AG08396 (cell line): ENCODE results near the gene SFXN4.
A peak's percentile ranks its signal among the peaks of the same experiment; 100 is the strongest.
"Not testable (repeated sequence)": the region's sequence is repeated elsewhere in the genome, so short reads cannot be mapped to it uniquely, and the experiment has no call there.

Experiments used
- DNase-seq: peaks from one replicate; pipeline ENCODE4 v3.0.0; 2012; ENCODE audit warnings: low spot score, mixed read lengths

Gene SFXN4

DNA sequence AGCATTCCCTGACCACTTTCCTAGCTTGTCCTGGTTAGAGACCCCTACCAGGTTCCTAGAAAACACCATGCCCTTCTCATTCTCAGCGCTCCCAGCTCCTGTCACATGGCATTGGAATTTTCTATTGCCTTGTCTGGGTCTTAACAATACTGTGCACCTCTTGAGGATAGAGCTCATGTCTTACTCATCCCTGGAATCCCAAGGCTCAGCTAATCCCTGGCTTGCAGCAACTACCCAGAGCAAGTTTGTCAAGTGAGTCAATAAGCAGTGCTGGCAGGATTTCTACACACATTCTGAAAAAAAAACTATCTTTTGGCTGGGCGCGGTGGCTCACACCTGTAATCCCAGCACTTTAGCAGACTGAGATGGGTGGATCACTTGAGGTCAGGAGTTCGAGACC is 24.8 kb upstream of the SFXN4 start:
- DNase-seq, result peak; percentile 87

DNA sequence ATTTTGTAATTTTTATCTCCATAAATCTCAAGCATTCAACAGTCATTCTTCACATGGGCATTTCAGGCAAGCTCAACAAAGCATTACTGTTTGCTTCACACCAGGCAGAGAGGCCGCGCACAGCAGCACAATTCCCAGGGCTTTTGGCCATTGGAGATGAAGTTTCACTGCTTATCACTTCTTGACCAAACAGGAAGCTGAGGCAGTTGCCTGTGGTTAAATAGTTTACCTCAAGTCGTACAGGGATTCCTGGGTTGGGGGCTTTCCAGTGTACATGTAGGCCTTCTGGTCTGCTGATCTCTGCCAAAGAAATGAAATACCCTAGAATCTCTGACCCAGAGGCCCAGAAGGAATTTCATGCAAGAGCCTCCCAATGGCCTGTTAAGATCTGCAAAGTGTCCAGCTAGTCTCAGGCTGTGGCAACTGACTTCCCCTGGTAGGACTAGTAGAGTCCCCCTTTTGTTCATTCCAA is 24.3 kb upstream of the SFXN4 start:
- DNase-seq, result no peak

DNA sequence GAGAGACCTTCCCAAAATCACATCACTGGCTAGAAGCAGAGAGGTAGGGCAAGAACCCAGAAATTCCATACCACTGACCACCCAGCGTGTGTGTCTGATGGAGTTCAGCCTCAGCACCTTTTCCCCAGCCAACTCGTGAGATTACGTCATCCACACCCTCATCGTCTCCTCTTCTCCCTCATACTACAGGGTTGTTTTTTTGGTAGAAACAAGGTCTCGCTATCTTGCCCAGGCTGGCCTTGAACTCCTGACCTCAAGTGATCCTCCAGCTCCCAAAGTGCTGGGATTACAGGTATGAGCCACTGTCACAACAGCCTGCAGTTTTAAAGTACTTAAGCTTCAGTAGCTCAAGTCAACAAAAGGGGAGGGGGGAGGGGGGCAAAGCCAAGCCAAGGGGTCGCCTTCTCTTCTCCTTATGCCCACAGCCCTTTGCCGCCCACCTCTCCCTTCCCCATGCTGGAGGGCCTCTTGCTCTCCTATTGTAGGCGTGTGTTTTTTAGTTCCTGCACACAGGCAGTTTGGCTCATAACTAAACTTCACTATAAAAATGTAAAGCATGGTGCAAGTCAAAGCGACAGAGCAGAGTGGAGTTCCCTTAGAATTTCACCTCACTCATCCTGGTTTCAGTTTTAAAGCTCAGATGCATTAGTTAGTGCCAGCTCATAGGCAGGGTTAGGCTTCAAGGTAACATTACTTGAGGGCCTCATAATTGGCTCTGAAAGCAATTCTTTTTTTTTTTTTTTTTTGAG is 18.3 kb upstream of the SFXN4 start:
- DNase-seq, result no peak

DNA sequence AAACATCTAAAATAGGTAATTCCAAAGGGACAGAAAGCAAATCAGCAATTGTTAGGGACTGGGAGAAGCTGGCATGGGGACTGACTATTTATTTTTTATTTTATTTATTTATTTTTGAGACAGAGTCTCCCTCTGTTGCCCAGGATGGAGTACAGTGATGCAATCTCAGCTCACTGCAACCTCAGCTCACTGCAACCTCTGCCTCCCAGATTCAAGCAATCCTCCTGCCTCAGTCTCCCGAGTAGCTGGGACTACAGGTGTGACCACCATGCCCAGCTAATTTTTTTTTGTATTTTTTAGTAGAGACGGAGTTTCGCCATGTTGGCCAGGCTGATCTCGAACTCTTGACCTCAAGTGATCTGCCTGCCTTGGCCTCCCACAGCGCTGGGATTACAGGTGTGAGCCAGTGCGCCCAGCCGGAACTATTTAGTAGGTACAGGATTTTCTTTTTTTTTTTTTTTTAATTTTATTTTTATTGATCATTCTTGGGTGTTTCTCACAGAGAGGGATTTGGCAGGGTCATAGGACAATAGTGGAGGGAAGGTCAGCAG is 15.4 kb upstream of the SFXN4 start:
- DNase-seq, result not testable (repeated sequence)

DNA sequence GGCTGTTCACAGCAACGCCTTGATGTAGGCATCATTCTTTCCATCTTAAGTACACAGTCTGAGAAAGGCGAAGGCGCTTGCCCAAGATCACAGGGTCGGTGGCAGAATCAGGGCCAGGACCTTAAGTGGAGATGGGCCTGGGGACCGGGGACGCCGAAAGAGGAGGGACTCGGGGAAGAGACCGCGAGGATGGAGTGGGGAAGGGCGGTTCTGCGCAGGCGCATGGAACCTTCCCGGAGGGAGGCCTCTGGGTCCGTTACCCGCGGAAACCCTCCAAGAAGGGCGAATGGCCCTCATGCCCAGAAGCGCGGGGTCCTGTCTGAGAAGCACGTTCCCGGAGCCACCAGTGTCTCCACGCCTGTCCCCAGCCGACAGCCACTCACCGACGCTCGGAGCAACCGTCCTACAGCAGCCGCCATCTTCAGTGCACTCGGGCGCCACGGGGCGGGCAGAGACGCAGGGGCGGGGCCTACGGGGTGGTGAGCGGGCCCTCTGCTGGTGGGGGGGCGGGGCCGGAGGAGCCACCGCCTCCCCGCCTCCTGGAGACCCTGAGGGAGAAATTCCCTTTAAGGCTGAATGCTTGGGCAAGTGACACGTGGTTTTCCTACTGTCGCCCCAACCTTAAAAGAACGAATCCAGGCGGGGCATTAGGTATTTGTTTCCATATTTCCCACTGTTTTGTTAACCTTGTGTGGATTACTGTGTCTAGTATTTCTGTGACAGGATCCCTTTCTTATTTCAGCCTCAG is 13.0 kb upstream of the SFXN4 start, which contains the start of gene PRDX3:
PRDX3 (minus strand) TSS at position 441 of the 748 bp plus-strand sequence; CDS start at position 419, 22 bp downstream.
- peak; percentile 92 for DNase-seq

DNA sequence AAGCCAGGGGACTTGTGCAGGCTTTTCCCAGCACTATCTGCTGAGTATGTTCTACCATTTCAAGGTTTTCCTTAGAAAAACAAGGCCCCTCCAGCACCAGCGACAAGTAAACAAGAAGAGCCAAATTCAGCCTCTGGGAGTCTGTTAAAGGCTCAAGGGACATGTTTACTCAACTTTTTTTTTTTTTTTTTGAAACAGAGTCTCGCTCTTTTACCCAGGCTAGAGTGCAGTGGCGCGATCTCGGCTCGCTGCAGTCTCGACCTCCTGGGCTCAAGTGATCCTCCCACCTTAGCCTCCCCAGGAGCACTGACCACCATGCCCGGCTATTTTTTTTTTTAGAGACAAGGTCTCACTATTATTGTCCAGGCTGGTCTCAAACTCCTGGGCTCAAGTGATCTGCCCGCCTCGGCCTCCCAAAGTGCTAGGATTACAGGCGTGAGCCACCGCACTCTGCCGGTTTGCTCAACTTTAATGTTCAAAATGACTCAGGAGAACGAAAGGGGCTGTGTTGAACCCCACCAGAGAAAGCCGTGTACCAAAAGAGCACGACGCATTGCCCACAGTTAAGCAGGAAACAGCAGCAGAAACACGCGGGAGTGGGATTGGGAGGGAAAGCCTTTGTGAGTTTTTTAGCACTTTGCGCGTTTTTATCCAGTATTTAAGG is 12.3 kb upstream of the SFXN4 start:
- no peak for DNase-seq

DNA sequence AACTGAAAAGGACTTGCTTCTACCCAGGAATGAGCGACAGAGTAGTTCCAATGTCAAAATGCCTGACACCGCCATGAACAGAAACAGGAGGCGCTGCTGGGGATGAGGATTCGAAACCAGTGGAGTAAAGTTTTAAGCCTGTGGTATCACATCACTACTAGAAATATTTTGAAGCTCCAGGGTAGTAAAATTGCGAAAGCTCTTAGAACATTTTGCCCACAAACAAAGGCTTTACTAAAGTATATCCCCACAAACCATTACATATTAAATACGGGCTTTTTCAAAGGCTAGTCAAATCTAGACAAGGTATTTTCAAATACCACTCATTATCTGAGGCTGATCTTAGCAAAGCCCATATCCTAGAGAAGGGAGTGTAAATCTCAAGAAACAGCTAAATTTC is 10.7 kb upstream of the SFXN4 start:
- DNase-seq, result no peak

DNA sequence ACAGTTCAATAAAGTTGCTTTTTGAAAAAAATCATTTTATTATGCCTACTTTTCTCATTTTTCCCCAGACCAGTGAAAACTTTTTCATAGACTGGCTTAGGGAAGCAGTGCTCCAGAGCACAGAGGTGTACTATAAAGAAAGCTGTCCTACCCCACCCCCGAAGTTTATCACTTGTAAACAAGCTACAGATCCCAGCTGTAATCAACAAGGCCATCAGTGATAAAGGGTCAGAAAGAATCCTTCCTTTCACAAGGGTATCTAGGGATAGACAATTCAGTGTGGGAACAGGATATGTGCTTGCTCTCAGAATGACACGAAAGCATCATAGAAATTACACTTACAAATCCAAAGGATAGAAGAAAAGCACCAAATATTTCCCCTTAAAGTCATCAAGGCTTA is 8.6 kb upstream of the SFXN4 start:
- DNase-seq, result no peak

DNA sequence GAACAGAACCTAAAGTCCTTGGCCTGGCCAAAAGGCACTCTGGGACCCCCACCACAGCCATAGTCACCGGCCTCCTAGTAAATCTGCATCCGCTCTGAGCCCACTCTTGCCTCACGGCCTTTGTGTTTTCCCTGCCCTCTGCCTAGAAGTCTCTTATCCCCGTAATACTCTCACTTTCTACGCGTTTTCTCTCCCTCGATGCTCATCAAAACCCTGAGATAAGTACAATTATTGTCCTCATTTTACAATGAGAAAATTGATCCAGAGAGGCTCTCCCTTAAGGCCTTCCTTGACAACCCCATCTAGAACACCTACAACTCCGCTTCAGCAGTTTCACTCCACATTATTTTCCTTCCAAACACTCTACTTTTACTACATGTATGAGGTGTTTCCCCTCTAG is 1.5 kb upstream of the SFXN4 start:
- no peak for DNase-seq

DNA sequence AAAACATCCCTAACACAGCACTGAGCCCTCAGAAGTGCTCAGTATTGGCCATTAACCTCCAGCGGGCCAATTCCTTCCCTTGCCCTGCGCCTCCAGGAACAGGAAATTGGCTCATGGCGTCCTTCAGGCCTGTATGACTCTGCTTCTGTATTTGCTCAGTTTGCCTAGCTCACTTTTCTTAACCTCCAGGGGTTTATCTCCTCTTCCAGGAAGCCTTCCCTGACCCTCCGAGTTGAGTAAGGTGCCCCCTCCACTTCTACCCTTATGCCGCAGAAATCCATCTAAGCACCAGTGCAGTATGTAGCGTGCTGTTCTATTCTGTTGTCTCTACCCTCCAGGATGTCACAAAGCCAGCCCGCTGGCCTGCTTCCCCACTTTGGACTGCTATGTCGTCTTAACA is 1.1 kb upstream of the SFXN4 start:
- no peak for DNase-seq

DNA sequence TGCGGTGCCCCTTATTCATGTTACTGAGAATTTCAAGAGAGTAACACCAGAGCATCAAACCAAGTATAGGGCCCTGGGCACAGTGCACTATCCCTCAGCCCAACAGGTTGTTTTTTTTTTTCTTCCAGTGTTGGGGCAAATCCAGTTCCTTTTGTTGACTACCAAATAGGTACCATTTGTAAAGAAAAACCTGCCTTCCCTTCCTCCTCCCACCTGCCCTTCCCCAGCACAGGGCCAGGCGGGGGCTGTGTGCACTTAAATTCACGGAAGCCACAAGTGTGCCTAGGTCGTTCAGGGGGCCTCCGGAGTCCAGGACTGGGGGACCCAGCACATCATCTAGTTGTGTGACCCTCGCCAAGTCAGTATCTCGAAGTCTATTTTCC is 595 bp upstream of the SFXN4 start:
- no peak for DNase-seq

DNA sequence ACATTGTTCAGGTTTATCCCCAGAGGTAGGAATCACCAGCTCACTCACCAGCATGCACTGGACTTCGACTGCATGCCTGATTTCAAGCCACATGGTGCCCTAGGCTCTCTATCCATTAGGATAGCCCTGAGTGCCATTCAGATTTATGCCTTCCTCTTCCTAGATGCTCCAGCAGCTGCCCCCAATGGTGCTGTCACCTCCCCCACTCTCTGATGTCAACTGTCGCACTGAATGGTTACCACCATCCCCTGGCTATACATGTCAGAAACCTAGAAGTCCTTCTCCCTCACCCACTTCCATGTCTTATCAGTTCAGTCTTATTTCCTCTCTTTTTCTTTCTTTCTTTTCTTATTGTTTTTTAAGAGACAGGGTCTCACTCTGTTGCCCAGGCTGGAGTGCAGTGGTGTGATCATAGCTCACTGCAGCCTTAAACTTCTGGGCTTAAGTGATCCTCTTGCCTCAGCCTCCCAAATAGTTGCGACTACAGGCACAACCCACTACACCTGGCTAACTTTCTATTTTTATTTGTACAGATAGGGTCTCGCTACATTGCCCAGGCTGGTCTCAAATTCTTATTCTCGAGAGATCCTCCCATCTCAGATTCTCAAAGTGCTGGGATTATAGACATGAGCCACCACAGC is 2.9 kb downstream of the SFXN4 start:
- no peak for DNase-seq

DNA sequence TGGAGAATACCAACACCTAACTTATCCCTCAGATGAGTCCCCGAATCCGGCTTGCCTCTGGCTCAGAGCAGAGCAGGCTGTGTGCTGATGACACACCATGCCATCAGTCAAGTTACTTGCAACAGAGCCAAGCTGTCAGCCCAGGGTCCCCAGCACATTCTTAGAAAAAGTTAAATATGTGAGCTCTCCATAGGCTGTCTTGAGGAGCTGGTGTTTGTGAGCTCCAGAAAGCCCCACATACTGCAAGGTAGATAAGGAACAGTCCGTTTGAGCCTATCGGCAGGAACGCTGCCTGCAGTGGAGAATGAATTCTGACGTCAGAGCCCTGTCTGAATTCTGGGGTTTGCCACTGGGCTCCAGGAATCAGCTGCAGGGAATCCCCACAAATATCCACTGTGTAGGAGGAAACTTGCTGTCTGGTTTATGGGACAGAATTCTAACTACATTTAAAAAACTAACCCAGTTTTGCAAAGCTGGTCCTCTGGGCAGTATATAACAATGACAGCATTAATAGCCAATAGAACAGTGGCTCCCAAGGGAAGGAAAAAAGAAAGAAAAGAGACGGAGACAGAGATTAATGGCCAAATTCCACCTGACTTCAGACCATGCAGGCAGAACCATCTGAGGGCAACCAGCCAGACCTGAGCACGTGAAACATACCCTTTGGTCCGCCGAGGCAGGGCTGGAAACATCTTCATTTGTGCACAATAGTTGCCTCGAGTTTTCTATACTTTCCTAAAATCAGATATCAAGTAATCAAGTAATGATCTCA is 3.6 kb downstream of the SFXN4 start:
- peak; percentile 58 for DNase-seq

DNA sequence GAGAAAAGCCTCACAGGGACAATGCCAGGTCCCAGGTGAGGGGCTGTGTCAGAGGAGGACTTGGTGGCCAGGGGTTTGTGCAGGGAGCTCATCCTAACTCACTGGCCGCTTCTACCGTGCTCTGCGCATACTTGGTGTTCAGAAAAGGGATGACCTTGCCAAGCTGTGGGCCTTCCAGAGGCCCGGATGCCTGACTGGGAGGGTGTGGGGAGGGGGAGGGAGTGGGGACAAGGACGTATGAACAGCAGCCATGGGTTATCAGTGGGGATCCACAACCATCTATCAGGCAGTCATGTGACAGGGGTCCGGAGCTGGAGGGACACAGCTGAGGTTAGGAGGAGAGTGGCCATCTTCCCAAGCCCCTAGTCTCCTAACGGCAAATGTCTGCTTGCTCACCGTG is 6.2 kb downstream of the SFXN4 start:
- no peak for DNase-seq

DNA sequence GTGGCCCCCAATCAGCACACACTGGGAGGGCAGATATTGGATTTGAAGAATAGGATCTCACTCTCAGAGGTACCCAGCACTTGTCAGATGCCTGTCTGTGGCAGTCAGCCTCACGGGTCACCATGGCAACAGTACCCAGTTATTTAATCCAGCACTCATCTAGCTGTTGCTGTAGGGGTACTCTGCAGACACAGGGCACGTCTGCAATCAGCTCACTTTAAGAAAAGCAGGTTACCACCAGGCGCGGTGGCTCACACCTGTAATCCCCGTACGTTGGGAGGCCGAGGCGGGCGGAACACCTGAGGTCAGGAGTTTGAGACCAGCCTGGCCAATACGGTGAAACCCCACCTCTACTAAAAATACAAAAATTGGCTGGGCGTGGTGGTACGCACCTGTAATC is 11.9 kb downstream of the SFXN4 start:
- no peak for DNase-seq

DNA sequence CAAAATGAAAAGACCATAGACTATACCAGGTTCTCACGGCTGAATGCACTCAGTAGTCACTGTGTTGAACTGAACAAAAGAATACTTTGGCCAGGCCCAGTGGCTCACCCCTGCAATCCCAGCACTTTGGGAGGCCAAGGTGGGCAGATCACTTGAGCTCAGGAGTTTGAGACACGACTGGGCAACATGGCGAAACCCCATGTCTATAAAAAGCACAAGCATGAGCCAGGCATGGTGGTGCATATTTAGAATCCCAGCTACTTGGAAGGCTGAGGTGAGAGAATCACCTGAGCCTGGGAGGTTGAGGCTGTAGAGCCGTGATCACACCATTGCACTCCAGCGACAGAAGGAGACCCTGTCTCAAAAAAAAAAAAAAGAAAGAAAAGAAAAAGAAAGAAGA is 12.5 kb downstream of the SFXN4 start:
- no peak for DNase-seq

DNA sequence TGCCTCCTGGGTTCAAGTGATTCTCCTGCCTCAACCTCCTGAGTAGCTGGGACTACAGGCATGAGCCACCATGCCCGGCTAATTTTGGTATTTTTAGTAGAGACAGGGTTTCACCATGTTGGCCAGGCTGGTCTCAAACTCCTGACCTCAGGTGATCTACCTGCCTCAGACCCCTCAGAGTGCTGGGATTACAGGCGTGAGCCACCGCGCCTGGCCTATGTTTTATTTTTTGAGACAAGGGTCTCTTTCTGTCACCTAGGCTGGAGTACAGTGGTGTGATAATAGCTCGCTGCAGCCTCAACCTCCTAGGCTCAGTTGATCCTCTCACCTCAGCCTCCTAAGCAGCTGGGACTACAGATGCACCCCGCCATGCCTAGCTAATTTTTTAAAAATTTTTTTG is 13.9 kb downstream of the SFXN4 start:
- not testable (repeated sequence) for DNase-seq

DNA sequence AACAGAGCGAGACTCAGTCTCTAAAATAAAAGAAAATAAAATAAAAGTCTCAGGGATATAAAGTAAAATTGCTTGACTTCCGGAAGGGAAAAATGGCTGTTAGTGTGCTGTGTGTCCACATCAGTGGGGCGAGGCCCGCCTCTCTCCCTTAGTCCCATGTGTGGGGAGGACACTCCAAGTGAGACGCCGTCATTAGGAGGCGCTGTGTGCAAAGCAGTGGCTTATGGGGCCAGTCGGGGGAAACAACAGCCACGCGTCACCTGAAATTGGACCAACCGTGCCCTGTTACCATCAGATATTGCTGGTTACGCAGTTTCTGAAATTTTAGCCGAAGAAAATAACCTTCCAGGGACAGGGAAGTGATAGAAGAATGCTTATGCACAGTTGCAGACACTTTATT is 15.8 kb downstream of the SFXN4 start:
- DNase-seq, result no peak

DNA sequence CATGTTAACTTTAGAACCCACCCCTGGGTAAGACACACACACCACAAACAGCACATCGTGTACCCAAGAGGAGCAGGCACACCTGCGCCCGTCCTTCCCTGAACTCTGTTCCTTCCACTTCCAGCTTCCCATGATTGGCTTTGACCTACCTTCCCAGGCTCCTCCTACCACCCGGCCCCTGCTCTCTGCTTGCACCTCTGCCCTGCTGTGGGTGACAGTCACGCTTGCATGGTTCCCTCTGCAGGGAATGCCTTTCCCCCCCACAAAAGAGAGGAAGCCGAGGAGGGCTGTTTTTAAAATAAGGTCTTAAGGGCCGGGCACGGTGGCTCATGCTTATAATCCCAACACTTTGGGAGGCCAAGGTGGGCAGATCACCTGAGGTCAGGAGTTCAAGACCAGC is 16.4 kb downstream of the SFXN4 start:
- no peak for DNase-seq

DNA sequence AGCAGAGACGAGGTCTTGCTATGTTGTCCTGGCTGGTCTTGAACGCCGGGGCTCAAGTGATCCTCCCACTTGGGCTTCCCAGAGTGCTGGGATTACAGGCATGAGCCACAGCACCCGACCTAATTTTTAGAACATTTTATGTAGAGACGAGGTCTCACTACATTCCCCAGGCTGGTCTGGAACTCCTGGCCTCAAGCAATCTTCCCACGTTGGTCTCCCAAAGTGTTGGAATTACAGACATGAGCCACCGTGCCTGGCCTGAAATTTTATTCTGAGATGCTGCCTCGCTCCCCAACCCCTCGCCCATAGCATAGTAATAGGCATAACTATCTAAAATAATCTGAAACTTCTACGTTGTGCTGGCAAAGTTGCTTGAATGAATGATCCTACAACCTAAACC is 21.9 kb downstream of the SFXN4 start:
- no peak for DNase-seq

DNA sequence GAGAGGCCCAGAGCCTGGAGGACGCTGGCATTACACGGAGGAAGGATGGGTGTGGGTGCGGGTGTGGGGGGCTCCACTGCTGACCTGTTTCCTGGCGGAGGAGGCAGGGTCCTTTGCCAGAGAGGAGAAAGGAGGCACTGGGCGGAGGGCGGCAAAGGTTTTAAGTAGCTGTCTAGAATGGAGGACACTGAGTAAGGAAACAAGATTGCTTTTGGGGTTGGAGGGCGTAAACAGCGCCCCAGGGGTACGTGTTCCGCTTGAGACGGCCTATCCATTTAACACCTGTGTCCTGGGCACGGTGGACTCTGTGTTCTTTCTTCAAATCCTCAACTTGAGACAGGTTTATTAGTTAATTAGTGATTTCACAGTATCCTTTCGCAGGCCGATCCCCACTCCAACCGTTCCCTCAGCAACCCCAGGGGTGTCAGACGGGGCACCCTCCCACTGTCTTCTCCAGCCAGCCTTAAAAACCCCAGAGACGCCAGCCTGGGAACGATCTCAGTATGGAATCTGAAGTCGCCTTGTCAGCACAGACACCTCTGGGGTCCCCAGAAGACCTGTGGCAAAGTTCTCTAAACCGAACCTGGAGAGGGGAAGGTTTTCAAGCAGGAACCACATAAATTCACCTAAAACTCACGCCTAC is 24.8 kb downstream of the SFXN4 start:
- DNase-seq, result no peak
